OCI-LY7 (cell line): ENCODE measurements around the gene GFER. TPM values are rescaled to one million over a fixed set of nuclear protein-coding genes. Genes with fewer than 3 reads are reported as not detected.

Experiments
- BruUV-seq: library from RNA; stranded (reverse); fragments of 400-500 nt; replicated peaks from 2 replicates; lab custom pipeline; 2021; lab: Mats Ljungman, UMichigan
- CTCF ChIA-PET: fragments of 300-600 bp; sonication (Branson Sonifier 250); formaldehyde crosslinking; loops from one replicate; lab custom pipeline; 2022; ENCODE audit warnings: antibody characterized with exemption; ENCODE audit not compliant: unreplicated experiment; lab: Charles Lee
- POLR2A ChIA-PET: fragments of 300-600 bp; sonication (Branson Sonifier 250); formaldehyde crosslinking; loops from one replicate; lab custom pipeline; 2022; ENCODE audit warnings: antibody characterized with exemption; lab: Charles Lee
- DNase-seq: peaks from one replicate; pipeline ENCODE4 v3.0.0-alpha.2; 2015; ENCODE audit warnings: low spot score
- H2AFZ ChIP-seq: fragments of 200-600 bp; sonication (generic), shearing (Covaris generic); 2 replicates; pipeline ENCODE4 v1.6.1; 2014; ENCODE audit warnings: mild to moderate bottlenecking, antibody characterized with exemption, low read length, moderate library complexity
- H3K27ac ChIP-seq: fragments of 200-600 bp; sonication (generic); 2 replicates; pipeline ENCODE4 v1.5.1; 2014; ENCODE audit warnings: mixed run types, low read depth, mild to moderate bottlenecking, moderate library complexity, low read length, inconsistent platforms; ENCODE audit not compliant: poor library complexity, severe bottlenecking
- H3K36me3 ChIP-seq: fragments of 200-600 bp; sonication (generic); 2 replicates; pipeline ENCODE4 v1.6.1; 2014; ENCODE audit warnings: mild to moderate bottlenecking, antibody characterized with exemption, low read length, moderate library complexity, mixed read lengths; ENCODE audit not compliant: insufficient read depth
- H3K4me1 ChIP-seq: fragments of 200-600 bp; sonication (generic); 2 replicates; pipeline ENCODE4 v1.5.1; 2014; ENCODE audit warnings: mild to moderate bottlenecking, low read length; ENCODE audit not compliant: insufficient read depth, poor library complexity, severe bottlenecking
- H3K4me2 ChIP-seq: fragments of 200-600 bp; sonication (generic); 2 replicates; pipeline ENCODE4 v1.6.1; 2014; ENCODE audit warnings: mild to moderate bottlenecking, low read length
- H3K4me3 ChIP-seq: fragments of 200-600 bp; sonication (generic); 2 replicates; pipeline ENCODE4 v1.5.1; 2014; ENCODE audit warnings: mild to moderate bottlenecking, low read depth, low read length; ENCODE audit not compliant: poor library complexity, severe bottlenecking
- H3K79me2 ChIP-seq: fragments of 200-600 bp; sonication (generic); 2 replicates; pipeline ENCODE4 v1.6.1; 2016; ENCODE audit warnings: low read depth, mild to moderate bottlenecking, low read length, moderate library complexity, mixed read lengths; ENCODE audit not compliant: insufficient read depth
- H3K9me2 ChIP-seq: fragments of 200-600 bp; sonication (generic); 2 replicates; pipeline ENCODE4 v1.6.1; 2016; ENCODE audit warnings: mild to moderate bottlenecking, low read length, mixed read lengths; ENCODE audit not compliant: insufficient read depth
- H3K9me3 ChIP-seq: fragments of 200-600 bp; sonication (generic); 2 replicates; pipeline ENCODE4 v1.6.1; 2014; ENCODE audit warnings: mild to moderate bottlenecking, mixed run types, low read length, mixed read lengths
- H4K20me1 ChIP-seq: fragments of 200-600 bp; sonication (generic); 2 replicates; pipeline ENCODE4 v1.6.1; 2014; ENCODE audit warnings: mild to moderate bottlenecking, antibody characterized with exemption, low read length, moderate library complexity, mixed read lengths; ENCODE audit not compliant: insufficient read depth
- CTCF ChIP-seq: fragments of 200-600 bp; sonication (generic); conservative IDR thresholded peaks from 2 replicates; pipeline ENCODE4 v1.5.1; 2014; ENCODE audit warnings: mild to moderate bottlenecking, antibody characterized with exemption, low read length, moderate library complexity, mixed read lengths
- EZH2phosphoT487 ChIP-seq: fragments of 200-600 bp; sonication (generic); IDR thresholded peaks from 2 replicates; pipeline ENCODE4 v1.6.1; 2018; ENCODE audit warnings: low read depth, borderline replicate concordance, mild to moderate bottlenecking, mixed run types, antibody characterized with exemption, low read length, moderate library complexity, mixed read lengths
- intact Hi-C: fragments of 100-400 bp; cut with micrococcal nuclease; formaldehyde crosslinking; loops from one replicate; pipeline ENCODE4 v1.10.0; 2022; ENCODE audit not compliant: unreplicated experiment
- total RNA-seq, 2 experiments: library from RNA; depleted of rRNA in 1 of 2; stranded (reverse); fragments of >200 nt in 1 of 2; shearing (Covaris generic) in 1 of 2; gene quantifications; 2 replicates each; pipeline ENCODE4 v1.2.3, GENCODE V29; 2014 to 2022

The GFER gene
- total RNA-seq, 2 experiments from 2014 or later = 32.3 to 40.2 TPM

DNA sequence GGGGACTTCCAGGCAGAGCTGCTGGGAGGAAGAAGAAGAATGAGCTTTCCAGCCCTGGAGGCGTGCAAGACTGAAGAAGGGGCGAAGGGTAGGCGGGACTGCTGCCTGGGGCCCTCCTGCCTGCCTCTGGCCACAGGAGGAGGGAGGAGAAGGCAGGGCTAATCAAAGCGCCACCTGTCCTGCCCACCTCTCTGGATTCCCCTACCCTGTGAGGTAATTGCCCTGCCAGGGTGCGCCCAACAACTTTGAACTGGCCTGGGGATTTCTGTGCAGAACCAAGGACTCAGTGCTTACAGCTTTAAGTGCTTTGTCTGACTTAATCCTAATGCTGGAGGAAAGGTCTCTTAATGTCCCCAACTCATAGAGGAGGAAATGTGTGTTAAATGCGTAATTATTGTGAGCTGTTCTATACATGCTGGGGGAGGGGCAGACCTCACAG lies 2.6 kb upstream of the GFER start, which contains the start of gene NOXO1:
Gene NOXO1, minus strand, starts transcription at position 72 of the 439 bp plus-strand sequence. CDS start 290 bp downstream, outside the sequence.
- Histone ChIP-seq H3K9me3 (no peaks in the 10 kb centered on the region), H4K20me1 (no peaks in the 10 kb centered on the region), H3K4me1 (peaks cover 14% of the 10 kb centered on the region), H3K4me3 (no peak within 1 kb of the TSS), H2AFZ (no peak within 1 kb of the TSS), H3K36me3 (peaks cover 40% of the 10 kb centered on the region; the same call in 1 of the 2 replicates), H3K9me2 (no peaks in the 10 kb centered on the region), H3K4me2 (no peak within 1 kb of the TSS), H3K79me2 (no peaks in the 10 kb centered on the region), H3K27ac (no peak within 1 kb of the TSS)
- DNase-seq = no peak
- intact Hi-C loops = no loop called here
- no peak for TF ChIP-seq CTCF
- no peak for TF ChIP-seq EZH2phosphoT487
- BruUV-seq = no TSS peak
- ChIA-PET CTCF (no interaction called here), POLR2A (interaction anchor here (0.7 kb wide), 1 partner anchor 10 kb away, joined by 3 read pairs; no protein-coding TSS in a partner anchor)

DNA sequence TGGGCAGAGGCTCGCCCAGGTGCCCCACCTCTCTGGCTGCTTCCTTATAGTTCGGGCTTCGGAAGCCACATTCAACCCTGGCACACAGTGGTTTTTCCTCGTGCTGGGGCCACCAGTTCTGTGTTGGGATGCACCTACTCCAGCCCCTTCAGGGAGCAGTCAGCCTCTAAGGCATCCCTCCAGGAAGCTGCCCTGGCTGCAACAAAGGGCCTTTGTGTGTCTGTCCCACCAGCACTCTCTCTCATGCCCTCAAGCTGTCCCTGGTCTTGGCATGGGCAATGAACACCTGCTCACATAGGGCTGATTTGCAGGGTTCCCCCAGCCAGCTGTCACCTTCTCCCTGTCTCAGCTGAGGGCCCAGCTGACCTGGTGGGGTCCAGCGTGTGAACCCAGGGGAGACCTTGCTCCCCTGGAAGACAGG lies 2.0 kb upstream of the GFER start:
- TF ChIP-seq EZH2phosphoT487 (no peak), CTCF (no peak)
- Histone ChIP-seq H2AFZ (no peak overlapping the region), H3K4me3 (no peak overlapping the region), H3K4me1 (peaks cover 14% of the 10 kb centered on the region), H3K9me3 (no peaks in the 10 kb centered on the region), H3K36me3 (peaks cover 35% of the 10 kb centered on the region; the same call in 1 of the 2 replicates), H3K27ac (no peak overlapping the region), H3K4me2 (no peak overlapping the region), H3K9me2 (no peaks in the 10 kb centered on the region), H4K20me1 (no peaks in the 10 kb centered on the region), H3K79me2 (no peaks in the 10 kb centered on the region)
- POLR2A ChIA-PET = interaction anchor here (0.7 kb wide), 1 partner anchor 9 kb away, joined by 3 read pairs; no protein-coding TSS in a partner anchor
- DNase-seq = no peak
- intact Hi-C loops = no loop called here
- BruUV-seq = no TSS peak
- CTCF ChIA-PET = no interaction called here

DNA sequence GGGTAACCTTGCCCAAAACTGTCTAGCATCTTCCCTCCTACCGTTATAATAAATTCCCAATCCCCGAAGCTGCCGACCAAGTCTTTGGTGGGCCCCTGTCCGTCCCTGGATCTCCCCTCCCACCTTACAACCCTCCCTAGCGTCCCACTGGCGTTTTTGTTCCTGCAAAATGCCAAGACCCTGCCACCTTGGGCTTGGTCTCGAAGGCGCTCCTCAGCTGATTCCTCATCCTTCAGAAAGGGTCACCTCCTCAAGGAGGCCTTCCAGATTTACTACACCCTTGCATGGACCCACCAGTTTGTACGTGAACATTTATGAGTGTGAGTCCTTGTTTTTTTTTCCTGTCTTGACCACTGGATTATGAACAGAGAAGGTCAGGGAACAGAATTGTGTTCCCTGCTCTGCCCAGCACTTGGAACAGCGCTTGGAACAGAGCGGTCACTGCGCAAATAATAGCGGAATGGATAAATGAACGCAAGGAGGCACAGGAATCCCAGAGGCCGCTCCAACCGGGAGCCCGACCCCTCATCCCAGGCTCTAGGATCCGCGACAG lies 926 bp upstream of the GFER start:
- TF ChIP-seq EZH2phosphoT487 = no peak
- no peak for TF ChIP-seq CTCF
- BruUV-seq = no TSS peak

More for the DNA sequence above, 926 bp upstream of the GFER start:
- Histone ChIP-seq H3K4me2 (peak overlapping the region; percentile 85), H3K79me2 (no peaks in the 10 kb centered on the region), H3K36me3 (peaks cover 25% of the 10 kb centered on the region; the same call in 1 of the 2 replicates), H4K20me1 (no peaks in the 10 kb centered on the region), H3K27ac (no peak overlapping the region), H3K9me2 (no peaks in the 10 kb centered on the region), H3K4me3 (peak overlapping the region; percentile 82), H3K9me3 (no peaks in the 10 kb centered on the region), H3K4me1 (peaks cover 14% of the 10 kb centered on the region), H2AFZ (no peak overlapping the region)
- ChIA-PET CTCF (no interaction called here), POLR2A (no interaction called here)
- no peak for DNase-seq
- intact Hi-C loops = no loop called here
